Stimulated activated CD8-positive, alpha-beta memory T cell treated with anti-CD3 and anti-CD28 coated beads, Interleukin-7, amount 100 ng/mL, for 1 hour (primary cell): ENCODE data around the gene DOC2B.

Experiments used
- DNase-seq, 2 donors: peaks; one replicate each; pipeline ENCODE4 v3.0.0-alpha.2; 2020; ENCODE audit warnings: low read depth in 2 of 2

Gene DOC2B

GRCh38 chr17:163514-164098 lies 17.8 kb downstream of the DOC2B start:
- DNase-seq = no peak

GRCh38 chr17:162689-163088 lies 18.8 kb downstream of the DOC2B start:
- DNase-seq = no peak

DNA sequence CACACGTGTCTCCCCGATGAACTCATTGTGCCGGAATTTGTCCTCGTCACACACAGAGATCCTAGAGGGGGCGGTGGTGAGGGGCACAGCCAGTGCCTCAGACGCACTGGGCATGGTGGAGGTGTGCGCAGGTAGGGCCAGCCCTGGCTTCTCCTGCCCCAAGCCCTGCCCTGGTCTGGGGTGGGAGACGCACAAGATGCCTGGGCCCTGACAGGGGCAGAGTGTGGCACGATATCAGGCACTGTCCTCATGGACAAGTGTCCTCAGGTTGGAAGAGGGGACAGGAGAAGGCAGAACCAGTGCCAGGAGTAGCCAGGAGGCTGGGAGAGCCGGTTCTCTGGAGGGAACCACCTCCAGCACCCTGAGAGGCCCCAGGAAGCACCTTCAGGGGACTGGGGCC lies 20.0 kb downstream of the DOC2B start:
- DNase-seq = no peak

GRCh38 chr17:160336-160735 lies 21.1 kb downstream of the DOC2B start:
- DNase-seq = no peak

DNA sequence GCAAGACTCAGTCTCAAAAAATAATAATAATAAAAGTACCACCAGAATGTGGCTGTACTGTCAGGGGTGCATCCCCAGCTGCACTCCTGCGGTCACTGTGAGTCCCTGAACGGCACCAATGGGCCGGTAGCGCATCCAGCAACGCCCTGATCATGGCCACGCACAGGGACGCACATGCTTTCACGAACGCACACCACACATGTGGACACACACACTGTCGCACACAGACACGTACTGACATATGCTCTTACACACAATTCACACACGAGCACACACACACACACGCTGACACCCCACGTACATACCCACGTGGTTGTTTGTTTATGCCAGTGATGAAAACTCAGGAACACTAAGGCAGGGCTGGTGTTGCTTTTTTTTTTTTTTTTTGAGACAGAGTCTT lies 21.8 kb downstream of the DOC2B start:
- DNase-seq = no peak

- DNase-seq = no peak
These were observed 23.1 kb downstream of the DOC2B start for GRCh38 chr17:158379-158778.

DNA sequence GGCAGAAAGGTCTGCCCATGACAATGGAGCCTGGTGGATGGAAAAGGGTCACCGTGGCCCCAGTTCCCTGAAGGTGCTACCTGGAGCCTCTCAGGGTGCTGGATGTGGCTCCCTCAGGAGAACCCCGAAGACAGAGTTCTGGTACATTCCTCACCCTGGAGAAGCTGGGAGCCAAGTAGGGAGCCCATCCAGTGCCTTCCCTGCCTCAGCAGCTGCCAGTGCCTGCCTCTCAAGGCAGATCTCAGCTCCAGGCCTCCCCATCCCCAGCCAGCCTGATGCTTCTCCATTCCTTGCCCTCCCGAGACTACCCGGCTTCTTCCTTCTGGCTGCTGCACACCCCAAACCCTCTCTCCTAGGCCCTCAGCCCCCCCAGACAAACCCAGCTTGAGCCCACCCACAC lies 23.5 kb downstream of the DOC2B start:
- DNase-seq = no peak

DNA sequence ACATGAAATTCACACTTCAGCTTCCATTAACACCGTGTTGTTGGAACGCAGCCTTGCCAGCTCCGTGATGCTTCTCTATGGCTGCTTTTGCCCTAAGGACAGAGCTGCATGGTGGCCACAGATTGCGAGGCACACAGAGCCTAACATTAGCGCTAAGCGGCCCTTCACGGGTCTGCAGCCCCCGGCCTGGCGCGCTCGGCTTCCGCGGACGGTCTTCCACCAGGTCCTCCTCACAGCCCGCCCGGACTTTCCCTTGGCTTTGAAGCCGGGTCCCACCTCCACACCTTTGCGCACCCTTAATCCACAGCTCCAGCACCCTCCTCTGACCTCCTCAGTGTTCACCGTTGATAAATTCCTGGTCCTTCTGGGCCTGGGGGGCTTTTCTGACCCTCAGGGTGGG lies 24.5 kb downstream of the DOC2B start:
- no peak for DNase-seq

GRCh38 chr17:156094-156621 lies 25.3 kb downstream of the DOC2B start:
- DNase-seq = no peak

GRCh38 chr17:155576-155975 lies 25.9 kb downstream of the DOC2B start:
- DNase-seq = no peak

GRCh38 chr17:153851-154250 lies 27.6 kb downstream of the DOC2B start:
- DNase-seq = no peak

- DNase-seq = no peak
These were observed 28.5 kb downstream of the DOC2B start for GRCh38 chr17:152860-153420.

- DNase-seq = no peak
These were observed 29.3 kb downstream of the DOC2B start for GRCh38 chr17:151886-152859.

- DNase-seq = no peak
These were observed 30.4 kb downstream of the DOC2B start for GRCh38 chr17:151004-151403.

- DNase-seq = no peak
These were observed 31.4 kb downstream of the DOC2B start for GRCh38 chr17:149897-150584.

GRCh38 chr17:149231-149630 lies 32.2 kb downstream of the DOC2B start:
- no peak for DNase-seq

GRCh38 chr17:148757-149156 lies 32.7 kb downstream of the DOC2B start:
- no peak for DNase-seq

GRCh38 chr17:147796-148740 lies 33.4 kb downstream of the DOC2B start:
- no peak for DNase-seq

GRCh38 chr17:146983-147761 lies 34.3 kb downstream of the DOC2B start:
- DNase-seq = no peak

GRCh38 chr17:146546-146945 lies 34.9 kb downstream of the DOC2B start:
- no peak for DNase-seq
